IPS-11a (cell line): ENCODE results near the gene KBTBD6.
"Not testable (repeated sequence)": the region's sequence is repeated elsewhere in the genome, so short reads cannot be mapped to it uniquely, and the experiment has no call there.

Experiments used
- H3K4me3 ChIP-seq: one replicate; pipeline ENCODE4 v1.5.1; 2013; ENCODE audit warnings: low read depth, low read length, control low read depth

The KBTBD6 gene

DNA sequence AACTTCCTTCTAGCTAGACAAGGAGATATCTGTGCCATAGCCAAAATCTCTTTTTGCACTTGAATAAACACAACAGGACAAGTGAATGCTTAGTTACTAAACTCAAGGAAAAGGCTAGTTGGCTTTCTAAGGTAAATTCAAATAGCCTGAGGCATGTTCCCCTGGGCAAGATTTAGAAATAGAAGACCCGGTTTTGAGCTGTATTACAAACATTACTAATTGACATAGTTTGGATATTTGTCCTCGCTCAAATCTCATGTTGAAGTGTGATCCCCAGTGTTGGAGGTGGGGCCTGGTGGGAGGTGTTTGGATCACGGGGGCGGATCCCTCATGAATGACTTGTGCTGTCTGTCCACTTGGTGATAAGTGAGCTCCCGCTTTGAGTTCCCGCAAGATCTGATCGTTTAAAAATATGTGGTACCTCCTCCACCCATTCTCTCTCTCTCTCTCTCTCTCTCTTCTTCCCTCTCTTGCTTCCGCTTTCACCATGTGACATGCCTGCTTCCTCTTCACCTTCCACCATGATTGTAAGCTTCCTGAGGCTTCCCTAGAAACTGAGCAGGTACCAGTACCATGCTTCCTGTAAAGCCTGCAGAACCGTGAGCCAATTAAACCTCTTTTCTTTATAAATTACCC is 3.9 kb upstream of the KBTBD6 start:
- no peak overlapping the region for H3K4me3 ChIP-seq

DNA sequence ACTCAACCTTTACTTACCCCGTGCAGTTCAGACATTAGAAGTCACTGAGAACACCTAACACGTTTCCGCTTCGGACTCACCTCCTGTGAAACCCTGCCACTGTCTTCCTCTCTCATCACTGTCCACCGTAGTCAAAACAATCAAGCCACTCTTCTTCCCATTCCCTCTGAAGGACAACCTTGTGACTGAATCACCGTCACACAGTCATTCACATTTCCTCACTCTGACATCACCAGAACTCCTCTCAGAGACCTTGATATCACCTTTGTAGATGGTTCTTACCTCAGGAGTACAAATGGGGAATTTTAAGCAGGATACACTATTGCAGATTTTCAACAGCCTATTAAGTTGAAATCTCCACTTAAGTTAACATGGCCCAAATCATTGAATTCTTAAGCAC is 1.3 kb upstream of the KBTBD6 start:
- H3K4me3 ChIP-seq, result no peak overlapping the region

DNA sequence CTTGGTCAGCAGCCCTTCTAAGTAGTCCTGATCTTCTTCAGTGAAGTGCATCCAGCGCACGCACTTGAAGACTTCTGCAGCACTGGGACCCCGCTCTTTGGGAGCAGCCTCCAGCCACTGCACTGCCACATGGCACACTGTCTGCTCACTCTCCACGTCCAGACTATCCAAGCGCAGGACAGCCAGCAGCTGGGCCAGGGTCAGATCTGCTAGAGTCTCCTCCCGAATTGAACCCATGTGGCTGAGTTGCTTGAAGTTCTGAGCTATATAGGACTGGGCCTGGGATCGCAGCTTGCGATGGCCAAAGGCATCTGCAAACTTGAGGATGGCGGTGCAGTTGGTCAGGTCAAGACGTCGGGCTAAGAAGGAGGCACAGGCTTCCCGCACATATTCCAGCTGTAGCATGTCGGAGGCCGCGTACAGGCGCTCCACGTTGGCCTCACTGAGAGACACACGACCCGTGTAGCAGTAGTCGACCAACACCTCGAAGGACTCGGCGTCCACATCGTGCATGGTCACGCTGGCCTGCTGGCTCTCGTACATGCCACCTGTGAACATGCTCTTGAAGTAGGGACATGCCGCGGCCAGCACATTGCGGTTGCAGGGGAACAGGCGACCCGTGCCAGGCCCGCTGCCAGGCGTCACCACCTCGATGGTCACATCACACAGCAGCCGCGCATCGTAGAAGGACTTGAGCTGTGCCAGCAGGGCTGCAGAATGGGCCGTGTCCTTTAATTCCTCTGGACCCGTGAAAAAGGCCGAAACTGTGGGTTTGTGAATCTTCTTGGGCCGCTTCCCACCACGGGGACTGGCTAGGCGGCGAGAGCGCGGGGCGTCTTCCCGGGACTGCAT is 716 bp downstream of the KBTBD6 start:
- H3K4me3 ChIP-seq, result peak overlapping the region; percentile 91

DNA sequence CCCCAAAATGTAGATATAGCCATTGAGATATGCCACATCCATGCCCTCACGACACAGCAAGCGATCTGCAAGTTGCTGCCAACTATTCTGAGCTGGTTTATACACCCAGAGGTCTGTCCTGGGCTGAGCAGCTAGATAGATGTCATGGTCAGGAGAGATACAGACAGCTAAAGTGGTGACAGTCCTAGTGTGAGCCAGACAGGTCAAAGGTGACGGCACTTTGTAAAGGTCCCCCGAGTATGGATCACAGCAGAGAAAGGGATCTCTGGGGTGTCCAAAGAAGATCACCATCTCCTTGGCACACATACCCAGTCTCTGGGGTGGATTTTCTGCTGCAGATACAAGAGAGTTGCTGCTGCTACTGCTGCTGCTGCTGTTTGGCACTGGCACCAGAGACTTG is 1.4 kb downstream of the KBTBD6 start:
- H3K4me3 ChIP-seq, result not testable (repeated sequence)

DNA sequence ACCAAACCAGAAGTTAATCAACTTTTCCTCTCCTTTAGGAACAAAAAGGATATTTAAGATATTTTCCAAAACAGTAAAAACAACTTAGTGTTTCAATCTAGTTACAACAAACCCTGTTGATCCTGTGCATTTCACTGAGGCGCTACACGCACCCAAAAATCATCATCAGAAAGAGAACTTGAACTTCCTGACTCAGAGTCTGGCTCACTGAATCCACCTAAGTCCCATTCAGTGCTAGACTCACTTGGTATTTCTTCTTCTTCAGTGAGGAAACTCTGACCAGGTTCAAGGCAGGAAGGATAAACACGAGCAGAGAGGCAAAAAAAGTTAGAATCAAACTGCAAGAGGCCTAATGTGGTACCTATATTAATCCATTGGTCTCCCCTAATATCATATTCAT is 2.2 kb downstream of the KBTBD6 start:
- no peak overlapping the region for H3K4me3 ChIP-seq

DNA sequence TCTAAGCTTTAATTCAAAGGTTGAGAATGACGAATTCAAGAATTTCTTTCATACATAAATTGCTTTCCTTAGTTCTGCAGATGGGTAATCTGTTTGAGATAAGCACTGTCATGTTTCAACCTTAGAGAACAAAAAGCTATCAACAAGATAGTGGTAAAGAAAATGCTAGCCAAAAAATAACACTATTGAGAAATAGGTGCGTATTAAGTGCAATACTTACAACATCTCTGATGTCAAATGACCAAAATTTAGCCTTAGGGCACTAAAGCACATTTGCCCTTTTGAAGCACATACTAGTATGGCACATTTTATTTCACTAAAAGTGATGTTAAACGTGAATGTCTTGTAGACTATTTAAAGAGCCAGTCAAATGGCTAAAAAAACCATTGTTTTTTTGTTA is 4.9 kb downstream of the KBTBD6 start:
- no peak overlapping the region for H3K4me3 ChIP-seq

DNA sequence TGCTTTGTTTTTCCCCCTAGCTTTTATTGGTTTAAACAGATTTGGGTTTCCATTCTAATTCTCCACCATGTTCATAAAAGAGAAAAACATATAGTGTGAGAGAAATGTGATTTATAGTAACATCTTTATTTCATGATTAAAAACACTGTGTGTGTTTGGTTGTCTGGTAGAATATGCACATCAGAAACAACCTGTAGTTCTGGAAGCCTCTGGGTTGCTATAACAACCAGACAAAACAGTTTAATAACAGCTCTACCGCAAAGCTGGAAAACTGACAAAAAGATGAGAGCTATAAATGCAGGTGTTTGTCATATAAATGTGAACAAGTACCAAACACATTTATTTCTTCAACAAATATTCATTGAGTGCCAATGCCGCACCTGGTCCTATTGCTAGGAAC is 9.8 kb downstream of the KBTBD6 start:
- no peak overlapping the region for H3K4me3 ChIP-seq

DNA sequence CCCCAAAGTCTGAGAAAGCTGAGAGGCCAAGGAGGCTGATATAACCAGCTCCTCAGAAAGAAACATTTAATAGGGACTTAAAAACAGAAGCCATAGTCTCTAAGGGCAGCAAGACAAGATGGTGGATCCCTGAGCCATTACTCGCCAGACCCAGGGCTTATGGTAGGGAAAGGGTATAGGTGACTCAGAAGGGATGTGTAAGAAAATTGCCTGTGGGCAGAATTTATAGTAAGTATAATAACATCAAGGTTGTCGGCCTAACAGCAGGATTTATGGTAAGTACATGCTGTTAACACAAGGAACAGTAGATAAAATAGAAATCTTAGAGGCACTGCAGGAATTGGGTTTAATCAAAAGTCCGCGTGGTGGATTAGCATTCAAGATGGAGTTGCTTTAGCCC is 14.7 kb downstream of the KBTBD6 start:
- H3K4me3 ChIP-seq, result no peak overlapping the region

DNA sequence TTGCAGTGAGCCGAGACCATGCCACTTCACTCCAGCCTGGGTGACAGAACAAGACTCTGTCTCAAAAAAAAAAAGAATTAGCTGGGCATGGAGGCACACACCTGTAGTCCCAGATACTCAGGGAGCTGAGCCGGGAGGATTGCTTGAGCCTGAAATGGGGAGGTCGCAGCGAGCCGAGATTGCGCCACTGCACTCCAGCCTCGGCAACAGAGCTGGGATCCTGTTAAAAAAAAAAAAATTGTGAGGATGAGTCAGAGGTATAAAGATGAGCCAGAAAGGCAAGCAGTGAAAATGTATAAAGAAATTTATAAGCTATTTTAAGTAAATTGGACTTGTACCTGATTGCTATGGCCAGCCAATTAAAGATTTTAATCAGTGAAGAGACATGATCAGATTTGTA is 21.1 kb downstream of the KBTBD6 start:
- no peak overlapping the region for H3K4me3 ChIP-seq

DNA sequence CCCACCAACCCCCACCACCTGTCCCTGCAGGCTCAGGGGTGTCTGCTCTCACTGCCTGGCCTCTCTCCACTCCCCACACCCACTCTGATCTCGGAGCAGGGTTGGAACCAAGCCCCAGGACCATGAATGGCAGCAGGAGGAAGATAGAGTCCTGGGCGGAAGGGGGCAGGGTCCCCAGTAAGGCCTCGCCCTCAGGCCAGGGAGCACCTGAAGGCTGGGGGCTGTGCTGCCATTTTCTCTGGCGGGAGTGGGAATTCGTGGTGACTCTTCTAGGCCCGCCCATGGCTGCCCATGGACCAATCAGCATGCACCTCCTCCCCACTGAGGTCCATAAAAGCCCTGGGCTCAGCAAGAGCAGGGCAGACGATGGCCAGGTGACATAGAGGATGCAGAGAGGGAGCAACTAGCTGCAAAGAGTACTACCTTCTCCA is 25.0 kb downstream of the KBTBD6 start:
- no peak overlapping the region for H3K4me3 ChIP-seq

DNA sequence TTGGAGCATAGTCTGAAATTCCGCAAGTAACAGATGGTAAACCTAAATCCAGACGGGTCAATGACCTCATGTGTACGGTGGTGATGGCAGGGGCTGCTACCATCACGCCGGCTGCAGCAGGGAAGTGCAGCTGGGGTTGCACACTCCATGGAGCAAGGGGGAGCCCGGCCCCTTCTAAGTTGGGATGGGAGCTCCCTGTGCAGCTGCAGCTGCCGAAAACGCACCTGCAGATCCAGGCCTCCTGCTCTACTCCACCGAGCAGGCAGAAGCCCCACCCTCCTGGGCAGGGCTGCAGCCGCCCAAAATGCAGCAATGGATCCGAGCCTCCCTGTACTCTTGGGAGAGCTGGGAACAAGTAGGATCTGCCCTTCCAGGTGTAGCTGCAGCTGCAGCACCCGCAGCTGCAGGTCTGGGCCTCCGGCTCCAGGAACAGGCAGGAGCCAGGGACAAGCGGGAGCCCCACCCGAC is 25.5 kb downstream of the KBTBD6 start:
- no peak overlapping the region for H3K4me3 ChIP-seq

DNA sequence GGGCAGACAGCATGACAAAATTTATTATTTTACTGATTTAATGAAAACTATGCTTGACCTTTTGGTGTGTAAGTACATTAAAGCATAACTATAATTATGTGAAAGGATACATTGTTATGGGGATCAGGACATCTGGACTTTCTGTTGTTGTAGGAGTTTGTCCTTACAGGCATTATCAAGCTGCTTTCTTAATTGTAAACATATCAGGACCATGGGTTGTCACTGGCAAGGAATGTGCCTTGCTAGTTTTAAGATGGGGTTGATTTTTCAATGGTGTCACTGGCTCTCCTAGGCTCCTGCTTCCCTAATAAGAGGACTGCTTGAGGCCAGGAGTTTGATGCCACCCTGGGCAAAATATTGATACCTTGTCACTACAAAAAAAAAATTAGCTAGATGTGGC is 32.6 kb downstream of the KBTBD6 start:
- no peak overlapping the region for H3K4me3 ChIP-seq

DNA sequence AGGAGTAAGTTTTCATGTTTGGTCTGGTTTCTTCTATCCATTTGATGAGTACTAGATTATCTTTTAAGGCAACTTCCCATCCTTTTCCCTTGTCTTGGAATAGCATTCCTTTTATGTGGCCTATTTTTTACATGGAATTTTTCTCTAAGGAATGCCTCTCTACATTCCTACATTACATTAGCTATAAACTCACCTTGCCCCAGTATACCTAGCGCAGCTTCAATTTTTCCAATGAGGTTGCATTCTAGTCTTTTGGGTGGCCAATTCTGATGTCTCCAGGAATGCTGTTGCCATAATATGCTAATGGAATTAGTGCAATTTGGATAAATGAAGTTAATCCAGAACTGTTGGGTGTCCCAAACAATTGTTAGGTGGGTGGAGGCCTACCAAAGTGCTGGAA is 33.8 kb downstream of the KBTBD6 start:
- no peak overlapping the region for H3K4me3 ChIP-seq

DNA sequence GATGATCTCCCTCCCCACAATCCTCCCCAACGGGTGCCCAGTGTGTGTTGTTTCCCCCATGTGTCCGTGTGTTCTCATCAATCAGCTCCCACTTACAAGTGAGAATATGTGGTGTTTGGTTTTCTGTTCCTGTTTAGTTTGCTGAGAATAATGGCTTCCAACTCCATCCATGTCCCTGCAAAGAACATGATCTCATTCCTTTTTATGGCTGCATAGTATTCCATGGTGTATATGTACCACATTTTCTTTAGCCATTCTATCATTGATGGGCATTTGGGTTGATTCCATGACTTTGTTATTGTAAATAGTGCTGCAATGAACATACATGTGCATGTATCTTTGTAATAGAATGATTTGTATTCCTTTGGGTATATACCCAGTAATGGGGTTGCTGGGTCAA is 36.9 kb downstream of the KBTBD6 start:
- H3K4me3 ChIP-seq, result not testable (repeated sequence)

DNA sequence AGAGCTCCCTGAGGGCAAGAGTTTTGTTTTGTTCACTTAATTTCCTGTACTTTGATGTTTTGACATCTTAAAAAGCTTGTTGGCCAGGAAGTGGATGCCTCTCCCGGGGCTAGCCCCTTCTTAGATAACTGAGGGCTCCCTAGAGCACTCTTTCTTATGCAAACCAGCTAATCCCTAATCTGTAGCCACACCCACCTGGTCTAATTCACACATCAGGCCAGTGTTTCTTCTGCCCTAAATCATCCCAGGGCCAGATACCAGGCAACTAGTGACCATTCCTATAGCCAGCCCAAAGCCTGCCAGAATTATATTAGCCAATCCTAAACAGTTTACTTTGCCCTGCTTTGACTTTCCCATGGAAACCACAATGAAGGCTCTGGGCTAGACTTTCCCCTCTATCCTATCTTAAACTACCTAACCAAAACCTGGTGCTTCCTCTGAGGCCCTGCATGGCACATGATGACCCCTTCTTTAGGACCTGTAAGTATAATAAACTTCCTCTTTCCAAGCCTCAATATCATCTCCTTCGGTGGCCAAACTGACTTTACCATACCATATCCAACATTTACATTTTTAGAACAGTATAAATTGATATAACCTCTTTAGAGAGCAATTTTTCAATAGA is 46.5 kb downstream of the KBTBD6 start:
- no peak overlapping the region for H3K4me3 ChIP-seq

DNA sequence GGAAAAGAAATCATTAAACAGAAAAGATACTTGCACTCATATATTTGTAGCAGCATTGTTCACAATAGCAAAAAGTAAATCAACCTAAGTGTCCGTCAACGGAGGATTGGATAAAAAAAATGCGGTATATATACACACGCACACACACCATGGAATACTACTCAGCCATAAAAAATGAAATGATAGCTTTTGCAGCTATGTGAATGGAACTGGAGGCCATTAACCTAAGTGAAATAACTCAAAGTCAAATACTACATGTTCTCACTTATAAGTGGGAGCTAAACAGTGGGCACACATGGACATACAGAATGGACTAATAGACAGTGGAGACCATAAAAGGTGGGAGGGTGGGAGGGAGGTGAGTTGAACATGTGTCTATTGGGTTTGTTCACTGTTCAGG is 52.9 kb downstream of the KBTBD6 start:
- H3K4me3 ChIP-seq, result no peak overlapping the region
